GM23248 (cell line): ENCODE data around the gene CENPX. TPM values are rescaled to one million over a fixed set of nuclear protein-coding genes. Genes with fewer than 3 reads are reported as not detected.

Experiments
- DNase-seq: peaks from one replicate; pipeline ENCODE4 v3.0.0-alpha.2; 2015
- H2AFZ ChIP-seq: fragments of 200-600 bp; sonication (generic); 2 replicates; pipeline ENCODE4 v1.6.1; 2016; ENCODE audit warnings: antibody characterized with exemption
- H3F3A ChIP-seq: fragments of 200-600 bp; sonication (generic); 2 replicates; pipeline ENCODE4 v1.6.1; 2016; ENCODE audit warnings: mild to moderate bottlenecking, antibody characterized with exemption, mixed run types; ENCODE audit not compliant: insufficient read depth
- H3K27ac ChIP-seq: fragments of 200-600 bp; sonication (generic); 2 replicates; pipeline ENCODE4 v1.5.1; 2016; ENCODE audit warnings: mild to moderate bottlenecking
- H3K27me3 ChIP-seq: fragments of 200-600 bp; sonication (generic); replicated peaks from 2 replicates; pipeline ENCODE4 v1.6.1; 2016; ENCODE audit warnings: mild to moderate bottlenecking; ENCODE audit not compliant: insufficient read depth
- H3K36me3 ChIP-seq: fragments of 200-600 bp; sonication (generic); 2 replicates; pipeline ENCODE4 v1.6.1; 2016; ENCODE audit warnings: low read depth, mild to moderate bottlenecking
- H3K4me1 ChIP-seq: fragments of 200-600 bp; sonication (generic); 2 replicates; pipeline ENCODE4 v1.6.1; 2016; ENCODE audit warnings: mild to moderate bottlenecking; ENCODE audit not compliant: insufficient read depth
- H3K4me2 ChIP-seq: fragments of 200-600 bp; sonication (generic); one replicate; pipeline ENCODE4 v1.6.1; 2016; ENCODE audit warnings: mild to moderate bottlenecking; ENCODE audit not compliant: unreplicated experiment
- H3K4me3 ChIP-seq: fragments of 200-600 bp; sonication (generic); 2 replicates; pipeline ENCODE4 v1.5.1; 2016; ENCODE audit warnings: mild to moderate bottlenecking
- H3K79me2 ChIP-seq: fragments of 200-600 bp; sonication (generic); 2 replicates; pipeline ENCODE4 v1.6.1; 2016; ENCODE audit warnings: mild to moderate bottlenecking; ENCODE audit not compliant: insufficient read depth
- H3K9ac ChIP-seq: fragments of 200-600 bp; sonication (generic); 2 replicates; pipeline ENCODE4 v1.6.1; 2016; ENCODE audit warnings: mild to moderate bottlenecking
- H3K9me2 ChIP-seq: fragments of 200-600 bp; sonication (generic); 2 replicates; pipeline ENCODE4 v1.6.1; 2016; ENCODE audit warnings: mixed run types, mild to moderate bottlenecking, moderate library complexity; ENCODE audit not compliant: insufficient read depth
- H3K9me3 ChIP-seq: fragments of 200-600 bp; sonication (generic); one replicate; pipeline ENCODE4 v1.6.1; 2017; ENCODE audit warnings: low read depth
- H4K20me1 ChIP-seq: fragments of 200-600 bp; sonication (generic); 2 replicates; pipeline ENCODE4 v1.6.0; 2016; ENCODE audit not compliant: insufficient read depth
- EZH2 ChIP-seq: fragments of 200-600 bp; sonication (generic); IDR thresholded peaks from 2 replicates; pipeline ENCODE4 v1.6.1; 2018; ENCODE audit warnings: antibody characterized with exemption, mild to moderate bottlenecking; ENCODE audit not compliant: insufficient read depth, poor library complexity, severe bottlenecking
- EZH2phosphoT487 ChIP-seq: fragments of 200-600 bp; sonication (generic); IDR thresholded peaks from 2 replicates; pipeline ENCODE4 v1.6.1; 2018; ENCODE audit warnings: antibody characterized with exemption, moderate library complexity, mild to moderate bottlenecking, low read depth; ENCODE audit not compliant: insufficient read depth
- WGBS, 2 experiments: methylation state at CpG; one replicate each; pipeline ENCODE4 v1.1.6; 2015 to 2017; ENCODE audit warnings: low lambda C conversion rate in 2 of 2, low coverage in 1 of 2; ENCODE audit errors: missing lambda C conversion rate in 2 of 2; 5-methylcytosine and 5-hydroxymethylcytosine counted together
- in situ Hi-C: fragments of 300-500 bp; cut with MboI; formaldehyde crosslinking; loops from 2 replicates; pipeline ENCODE4 v1.15.0; 2020
- polyA plus RNA-seq: library from polyadenylated mRNA; unstranded; fragments of >200 nt; fragmentation: Nextera tagmentation; extraction: Ambion mirVana; gene quantifications from 2 replicates; pipeline ENCODE4 v1.2.1, GENCODE V29; 2016
- total RNA-seq: library from RNA; depleted of rRNA; stranded (reverse); fragments of >200 nt; shearing (Covaris generic); gene quantifications from 2 replicates; pipeline ENCODE4 v1.2.3, GENCODE V29; 2014

Gene CENPX
- total and polyA plus RNA-seq, 2 experiments from 2014 or later = 43.9 to 68.6 TPM

DNA sequence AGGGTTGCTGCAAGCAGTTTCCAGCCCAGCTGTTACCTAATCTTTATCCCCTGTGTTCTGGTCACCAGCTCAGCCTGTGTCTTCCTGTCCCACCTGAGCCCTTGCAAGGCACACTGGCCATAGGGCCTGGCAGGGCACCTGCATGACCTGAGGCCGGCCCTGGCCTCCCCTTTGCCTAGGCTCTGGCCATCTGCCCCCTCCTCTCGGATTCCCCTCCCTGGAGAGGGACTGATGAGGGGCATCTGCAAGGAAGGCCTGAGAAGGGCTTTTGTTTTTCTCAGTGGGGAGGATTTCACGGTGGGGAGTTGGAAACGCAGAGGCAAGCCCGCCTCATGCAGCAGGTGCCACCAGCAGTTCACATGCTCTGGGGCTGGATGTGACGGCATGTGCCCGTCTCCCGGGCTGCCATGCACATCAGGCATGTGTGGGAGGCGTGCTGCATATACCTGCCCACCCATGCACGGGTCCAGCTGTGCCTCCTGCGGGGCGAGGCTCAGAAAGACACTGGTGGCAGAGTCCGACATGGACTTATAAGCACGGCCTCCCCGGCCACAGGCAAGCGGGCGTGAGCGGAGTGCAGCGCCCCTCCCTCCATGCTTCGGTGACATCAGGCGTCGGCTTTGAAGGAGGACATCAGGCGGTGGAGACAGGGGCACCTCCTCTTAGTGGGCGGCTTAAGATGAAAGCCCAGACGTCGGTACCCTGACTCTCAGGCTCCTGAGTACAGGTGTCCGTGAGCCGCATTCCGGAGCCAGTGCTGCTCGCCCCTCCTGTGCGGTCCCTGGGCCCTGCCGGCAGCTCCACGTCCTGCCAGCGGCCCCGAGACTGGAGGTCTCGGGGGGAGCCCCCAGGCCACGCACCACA lies 28.7 kb downstream of the CENPX start:
- Histone ChIP-seq H3K9ac (no peak overlapping the region), H3K36me3 (no peaks in the 10 kb centered on the region), H3K27ac (no peak overlapping the region), H3K9me2 (no peaks in the 10 kb centered on the region), H3K9me3 (no peaks in the 10 kb centered on the region), H3K27me3 (no peaks in the 10 kb centered on the region), H3K4me3 (no peak overlapping the region), H4K20me1 (no peaks in the 10 kb centered on the region), H3K79me2 (no peaks in the 10 kb centered on the region), H3K4me2 (no peak overlapping the region), H3K4me1 (peaks cover 11% of the 10 kb centered on the region), H3F3A (0 out of 2 replicates have a peak, but pooled peaks cover 6% of the 10 kb centered on the region), H2AFZ (no peak overlapping the region)
- no peak for DNase-seq
- WGBS, 2 experiments = 93 to 95% methylated on average over 36 to 37 of the region's 37 CpGs
- TF ChIP-seq EZH2phosphoT487 (no peak), EZH2 (no peak)
- in situ Hi-C loops = no loop called here

DNA sequence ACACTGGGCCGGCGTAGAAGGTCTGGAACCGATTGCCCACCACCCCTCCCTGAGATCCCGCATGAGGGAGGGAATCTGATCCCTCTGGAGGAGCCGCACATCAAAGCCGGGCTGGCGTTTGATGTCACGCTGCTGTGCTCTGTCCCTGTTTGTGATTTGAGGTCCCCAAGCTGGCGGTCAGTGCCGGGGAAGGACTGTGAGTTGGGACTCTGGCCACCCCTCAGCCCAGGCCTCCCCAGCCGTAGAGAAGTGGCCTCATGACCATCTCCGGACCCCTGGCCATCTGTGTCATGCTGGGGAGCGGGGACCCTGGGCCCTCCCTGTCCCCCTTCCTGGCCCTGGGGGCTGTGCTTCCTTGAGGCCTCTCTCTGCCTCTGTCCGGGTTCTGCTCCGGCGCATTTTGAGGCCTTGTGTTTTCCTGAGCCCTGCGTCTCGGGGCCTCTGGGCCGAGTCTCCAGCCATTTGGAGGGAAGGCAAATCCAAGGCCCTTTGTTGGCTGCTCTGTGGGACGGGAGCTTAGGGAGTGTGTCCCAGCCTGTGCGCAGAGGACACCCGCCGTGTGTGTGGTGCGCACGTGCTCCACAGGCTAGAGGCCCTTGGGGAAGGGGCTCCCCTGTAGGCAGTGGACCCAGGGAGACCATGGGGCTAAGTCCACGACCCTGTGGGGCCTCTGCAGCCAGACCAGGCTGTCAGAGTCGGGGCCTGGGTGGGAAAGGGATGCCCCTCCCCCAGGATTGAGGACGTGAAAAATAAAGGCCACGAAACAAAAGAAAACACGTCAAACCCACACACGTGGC lies 30.2 kb downstream of the CENPX start:
- Histone ChIP-seq H3K4me2 (peak overlapping the region; percentile 53), H3K27ac (no peak overlapping the region; the same call in 1 of the 2 replicates), H3K9me3 (no peaks in the 10 kb centered on the region), H3K9me2 (no peaks in the 10 kb centered on the region), H2AFZ (no peak overlapping the region), H3K36me3 (no peaks in the 10 kb centered on the region), H3K9ac (peak overlapping the region; percentile 33), H3K79me2 (no peaks in the 10 kb centered on the region), H3K4me3 (0 out of 2 replicates have a peak overlapping the region, but pooled peaks have one; percentile 19), H3K27me3 (no peaks in the 10 kb centered on the region), H3K4me1 (peaks cover 11% of the 10 kb centered on the region), H3F3A (0 out of 2 replicates have a peak, but pooled peaks cover 6% of the 10 kb centered on the region), H4K20me1 (no peaks in the 10 kb centered on the region)
- 74 to 83% methylated on average over 27 to 31 of the region's 31 CpGs for WGBS, 2 experiments
- in situ Hi-C loops = no loop called here
- no peak for DNase-seq
- TF ChIP-seq EZH2 (no peak), EZH2phosphoT487 (no peak)

DNA sequence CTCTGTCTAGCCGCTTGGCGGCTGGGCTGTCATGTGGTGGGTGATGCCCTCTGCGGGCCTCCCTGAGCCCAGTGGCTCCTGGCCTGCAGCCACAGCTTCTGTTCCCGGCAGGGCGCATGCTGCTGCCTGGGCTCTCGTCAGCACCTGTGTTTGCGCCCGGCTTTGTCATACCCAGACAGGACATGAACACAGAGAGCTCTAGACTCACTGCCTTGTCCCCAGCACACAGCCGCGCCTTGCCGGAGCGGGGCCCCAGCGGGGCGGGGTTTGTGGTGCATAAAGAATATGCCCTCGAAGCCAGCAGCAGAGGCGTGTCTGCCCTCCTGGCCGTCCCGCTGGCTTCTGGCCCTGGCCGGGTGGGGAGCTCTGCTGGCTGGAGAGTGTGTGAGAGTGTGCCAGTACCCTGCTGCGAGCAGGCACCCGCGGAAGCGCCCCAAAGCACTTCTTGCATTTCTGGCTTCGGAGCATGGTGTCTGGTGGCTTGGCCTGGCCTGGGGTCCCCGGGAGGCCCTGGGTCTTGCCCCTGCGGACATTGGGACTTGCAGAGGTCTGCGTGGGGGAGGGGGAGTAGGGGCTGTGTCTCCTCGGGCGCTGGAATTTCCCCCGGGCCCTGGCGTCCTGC lies 30.9 kb downstream of the CENPX start:
- TF ChIP-seq EZH2phosphoT487 = no peak
- no peak for TF ChIP-seq EZH2
- no peaks in the 10 kb centered on the region for H3K79me2 ChIP-seq
- WGBS, 2 experiments = 5 to 7% methylated on average over 27 to 28 of the region's 31 CpGs
- no peaks in the 10 kb centered on the region for H3K9me3 ChIP-seq
- H3F3A ChIP-seq = 0 out of 2 replicates have a peak, but pooled peaks cover 6% of the 10 kb centered on the region
- H3K9me2 ChIP-seq = no peaks in the 10 kb centered on the region
- H4K20me1 ChIP-seq = no peaks in the 10 kb centered on the region
- no peak overlapping the region for H2AFZ ChIP-seq
- H3K36me3 ChIP-seq = no peaks in the 10 kb centered on the region
- peak overlapping the region; percentile 33 for H3K9ac ChIP-seq
- H3K4me1 ChIP-seq = peaks cover 11% of the 10 kb centered on the region
- in situ Hi-C loops = no loop called here
- peak overlapping the region; percentile 25; the same call in 1 of the 2 replicates for H3K27ac ChIP-seq
- no peaks in the 10 kb centered on the region for H3K27me3 ChIP-seq
- H3K4me3 ChIP-seq = 0 out of 2 replicates have a peak overlapping the region, but pooled peaks have one; percentile 19
- H3K4me2 ChIP-seq = peak overlapping the region; percentile 53
- DNase-seq = peak; percentile 89
